Measurements from ENCODE around the gene TRIM15. TPM values are rescaled to one million over a fixed set of nuclear protein-coding genes. Genes with fewer than 3 reads are reported as not detected.

TRIM15 gene
- total RNA-seq, 3 donors from 2014 or later: 37.2 to 73.2 (median 51.4) TPM

GRCh38 chr6:30154061-30154460 is 9.3 kb upstream of the TRIM15 start:
- no peak for DNase-seq
- Histone ChIP-seq H3K9me3 (no peaks in the 10 kb centered on the region), H3K4me3 (no peak overlapping the region), H3K36me3 (ENCODE audit: low read depth) (no peaks in the 10 kb centered on the region), H3K4me1 (ENCODE audit: low read depth) (peaks cover 13% of the 10 kb centered on the region)
- no peak for ATAC-seq
- intact Hi-C loops (cut with DNase I, micrococcal nuclease): no loop called here
- no peak for TF ChIP-seq CTCF (IDR thresholded peaks at IDR 0.05)

- no peaks in the 10 kb centered on the region for H3K36me3 ChIP-seq (ENCODE audit: low read depth)
- ATAC-seq (peak; percentile 85), DNase-seq (peak in 2 of 3 donors; percentile 65 to 73)
- peaks cover 13% of the 10 kb centered on the region for H3K4me1 ChIP-seq (ENCODE audit: low read depth)
- H3K4me3 ChIP-seq: no peak overlapping the region
- no peaks in the 10 kb centered on the region for H3K9me3 ChIP-seq
- intact Hi-C loops (cut with DNase I, micrococcal nuclease): no loop called here
- no peak for TF ChIP-seq CTCF (IDR thresholded peaks at IDR 0.05)
Observed at GRCh38 chr6:30154709-30155519, 8.4 kb upstream of the TRIM15 start.

GRCh38 chr6:30155520-30156261 is 7.7 kb upstream of the TRIM15 start:
- DNase-seq (no peak), ATAC-seq (no peak)
- TF ChIP-seq CTCF (IDR thresholded peaks at IDR 0.05): no peak
- Histone ChIP-seq H3K9me3 (no peaks in the 10 kb centered on the region), H3K4me3 (no peak overlapping the region), H3K36me3 (ENCODE audit: low read depth) (no peaks in the 10 kb centered on the region), H3K4me1 (ENCODE audit: low read depth) (peaks cover 13% of the 10 kb centered on the region)
- intact Hi-C loops (cut with DNase I, micrococcal nuclease): no loop called here

GRCh38 chr6:30156262-30156599 is 7.1 kb upstream of the TRIM15 start:
- Histone ChIP-seq H3K9me3 (no peaks in the 10 kb centered on the region), H3K4me3 (no peak overlapping the region), H3K36me3 (ENCODE audit: low read depth) (no peaks in the 10 kb centered on the region), H3K4me1 (ENCODE audit: low read depth) (peaks cover 13% of the 10 kb centered on the region)
- intact Hi-C loops (cut with DNase I, micrococcal nuclease): no loop called here
- ATAC-seq: peak; percentile 86
- TF ChIP-seq CTCF (IDR thresholded peaks at IDR 0.05): no peak
- peak; percentile 61 to 90 (median 65) for DNase-seq

- intact Hi-C loops (cut with DNase I, micrococcal nuclease): no loop called here
Observed at GRCh38 chr6:30156774-30157173, 6.6 kb upstream of the TRIM15 start.

More at GRCh38 chr6:30156774-30157173, 6.6 kb upstream of the TRIM15 start:
- no peak overlapping the region for H3K4me3 ChIP-seq
- H3K9me3 ChIP-seq: no peaks in the 10 kb centered on the region
- H3K36me3 ChIP-seq (ENCODE audit: low read depth): no peaks in the 10 kb centered on the region
- no peak for DNase-seq
- no peak for TF ChIP-seq CTCF (IDR thresholded peaks at IDR 0.05)
- H3K4me1 ChIP-seq (ENCODE audit: low read depth): peaks cover 13% of the 10 kb centered on the region
- ATAC-seq: no peak

Data from mucosa of descending colon (tissue), 3 donors.